RCC 7860 (cell line): Measurements from ENCODE around the gene HACE1.

Experiments
- DNase-seq: peaks from one replicate; pipeline ENCODE4 v3.0.0-alpha.2; 2015; ENCODE audit warnings: low spot score
- FAIRE-seq: peaks from 2 replicates; lab custom pipeline; 2012; peaks lifted over from hg19 to GRCh38; lab: Jason Lieb, UNC

Gene HACE1

DNA sequence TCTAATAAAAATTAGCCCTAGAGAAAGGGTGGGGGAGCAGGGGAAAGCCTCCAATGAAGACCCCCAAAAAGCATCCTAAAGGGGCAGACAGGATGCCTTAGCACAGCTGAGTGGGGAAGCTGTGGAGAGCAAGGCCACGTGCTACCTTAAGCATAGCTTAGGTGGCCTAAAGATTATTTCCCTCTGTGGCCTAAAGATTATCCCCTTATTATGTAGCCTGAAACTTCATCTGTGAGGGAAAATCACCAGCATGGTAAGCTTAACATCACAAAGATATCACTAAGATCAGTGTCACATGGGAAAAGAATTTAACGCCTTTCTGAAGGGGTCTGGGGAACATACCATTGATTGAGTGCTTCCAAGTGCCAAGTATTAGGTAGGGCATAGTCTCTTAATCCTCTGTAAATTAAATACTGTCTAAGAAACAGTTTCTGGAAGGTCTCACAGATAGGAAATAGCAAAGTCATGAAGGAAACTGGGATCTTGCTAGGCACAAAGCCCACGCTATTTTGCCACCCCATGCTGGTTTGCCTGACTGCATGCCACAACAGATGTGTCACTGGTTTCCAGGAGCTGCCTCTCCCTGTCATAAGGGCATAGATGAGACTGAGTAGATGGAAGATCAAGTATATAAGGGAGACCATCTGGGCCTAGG is 170.0 kb downstream of the HACE1 start:
- DNase-seq = peak; percentile 29
- no peak for FAIRE-seq

DNA sequence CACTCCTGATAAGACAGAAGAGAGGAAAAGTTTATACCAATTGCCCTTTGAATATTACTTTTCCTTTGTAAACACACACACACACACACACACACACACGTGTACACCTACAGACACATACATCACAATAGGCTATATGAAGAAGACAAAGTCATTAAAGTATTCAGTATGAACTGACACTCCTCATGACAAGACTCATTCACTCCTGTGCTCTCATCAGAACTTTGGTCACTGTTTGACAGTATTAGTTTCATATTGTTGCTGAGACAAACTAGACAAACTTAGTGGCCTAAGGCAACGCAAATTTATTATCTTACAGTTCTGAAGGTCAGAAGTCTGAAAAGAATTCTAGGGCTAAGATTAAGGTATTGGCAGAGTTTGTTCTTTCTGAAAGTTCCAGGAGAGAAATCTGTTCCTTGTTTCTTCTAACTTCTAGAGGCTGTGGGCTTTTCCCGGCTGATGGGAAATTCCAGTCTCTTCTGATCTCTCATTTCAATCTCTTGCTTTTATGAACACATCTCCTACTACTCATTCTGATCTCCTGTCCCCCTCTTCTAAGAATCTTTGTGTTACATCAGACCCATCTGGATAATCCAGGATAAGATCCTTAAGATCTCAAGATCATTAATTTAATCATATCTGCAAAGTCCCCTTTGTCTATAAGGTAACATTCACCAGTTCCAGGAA is 171.3 kb downstream of the HACE1 start:
- FAIRE-seq = no peak

DNA sequence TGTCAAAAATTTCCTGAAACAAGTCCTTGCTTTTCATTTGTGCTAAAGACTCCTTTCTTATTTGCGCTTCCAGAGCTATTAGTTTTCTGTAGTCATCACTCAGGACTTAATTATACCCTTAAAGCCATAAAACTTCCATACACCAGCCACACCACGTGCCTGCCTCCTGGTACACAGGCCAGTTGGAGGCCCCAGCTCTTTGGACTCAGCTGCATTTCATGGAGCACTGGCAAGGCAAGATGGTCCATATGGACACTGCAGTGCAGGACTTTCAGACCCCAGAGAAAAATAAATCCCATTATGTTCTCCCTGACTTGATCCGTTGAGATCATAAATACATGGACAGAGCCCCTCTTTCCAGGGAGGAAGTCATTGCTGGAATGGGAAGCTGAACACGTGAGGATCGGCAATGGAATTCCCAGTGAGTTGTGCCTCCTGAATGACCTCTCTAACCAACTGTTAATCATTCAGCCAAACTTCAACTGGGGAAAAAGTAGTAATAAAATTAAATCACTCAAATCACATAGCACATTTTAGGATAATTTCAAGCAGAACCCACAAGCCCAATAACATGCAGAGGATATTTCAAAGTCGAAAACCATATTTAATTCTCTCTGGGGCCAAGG is 173.1 kb downstream of the HACE1 start:
- DNase-seq (no peak), FAIRE-seq (no peak)

More for the DNA sequence above, 171.3 kb downstream of the HACE1 start:
- no peak for DNase-seq

DNA sequence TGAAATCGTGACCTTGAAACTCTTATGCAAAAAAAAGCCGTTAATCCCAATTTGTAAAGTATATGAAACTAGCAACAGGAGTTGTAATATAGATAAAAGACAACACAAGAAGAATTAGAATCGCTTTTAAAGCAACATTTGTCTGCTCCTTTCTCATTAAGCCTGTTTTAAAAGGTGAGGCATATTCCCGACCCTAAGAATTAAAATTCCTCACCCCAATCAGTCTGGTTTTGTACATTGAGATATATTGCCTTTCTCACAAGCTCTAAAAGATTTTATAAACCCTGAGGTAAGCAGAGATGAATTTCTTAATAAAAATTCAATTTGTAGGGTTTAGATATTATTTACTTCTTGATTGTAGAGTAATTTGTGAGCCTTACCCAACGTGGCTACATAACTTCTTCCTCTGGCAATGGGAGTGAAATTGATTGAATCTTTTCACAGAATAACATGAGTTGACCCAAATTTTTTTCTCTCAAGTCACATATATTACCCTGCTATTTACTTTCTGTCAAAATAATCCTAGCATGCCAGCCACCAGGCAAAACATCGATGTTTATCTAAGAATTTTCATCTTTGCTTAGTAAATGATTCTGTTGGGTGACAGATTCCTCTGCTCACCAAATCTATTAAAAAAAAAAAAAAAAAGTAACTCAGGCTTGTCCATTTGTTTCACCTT is 173.7 kb downstream of the HACE1 start:
- DNase-seq = no peak
- no peak for FAIRE-seq

DNA sequence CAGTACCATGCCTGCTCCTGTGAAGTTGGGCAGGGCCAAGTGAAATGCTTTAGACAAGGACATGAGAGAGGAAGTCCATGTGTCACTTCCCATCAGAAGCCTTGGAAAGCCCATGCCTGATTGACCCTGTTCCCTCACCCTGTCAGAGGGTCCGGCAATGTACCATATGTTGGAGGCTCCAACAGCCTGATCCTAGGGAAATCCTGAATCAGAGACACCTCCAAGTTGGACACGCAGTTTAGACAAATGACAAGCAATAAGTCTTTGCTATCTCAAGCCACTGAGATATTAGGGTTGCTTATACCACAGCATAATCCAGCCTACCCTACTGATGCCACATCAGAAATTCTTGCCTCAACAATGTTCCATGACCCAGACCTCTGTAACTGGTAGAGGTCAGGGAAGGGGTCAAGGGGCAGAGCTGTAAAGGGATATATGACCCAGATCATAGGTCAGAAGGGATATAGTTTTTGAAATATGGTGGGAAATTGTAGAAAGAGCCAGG is 174.8 kb downstream of the HACE1 start:
- FAIRE-seq = no peak
- no peak for DNase-seq

DNA sequence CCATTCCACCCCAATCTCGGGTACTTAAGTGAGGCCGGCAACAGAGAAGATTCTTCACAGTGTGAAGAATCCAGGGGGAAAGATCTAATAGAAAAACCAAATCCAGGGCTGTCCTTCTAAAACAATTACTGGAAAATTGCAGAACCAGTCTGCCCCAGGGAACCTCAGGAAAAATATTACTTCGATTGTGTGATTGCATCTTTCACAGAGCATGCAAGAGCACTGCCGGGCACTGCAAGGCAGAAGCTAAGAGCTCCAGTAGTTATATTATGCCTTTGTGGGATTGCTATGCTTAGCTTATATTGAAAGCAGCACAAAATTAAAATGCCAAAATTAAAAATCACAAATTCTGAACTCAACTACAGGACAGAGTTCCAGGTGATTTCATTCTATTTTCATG is 175.9 kb downstream of the HACE1 start:
- DNase-seq = no peak
- FAIRE-seq = no peak

DNA sequence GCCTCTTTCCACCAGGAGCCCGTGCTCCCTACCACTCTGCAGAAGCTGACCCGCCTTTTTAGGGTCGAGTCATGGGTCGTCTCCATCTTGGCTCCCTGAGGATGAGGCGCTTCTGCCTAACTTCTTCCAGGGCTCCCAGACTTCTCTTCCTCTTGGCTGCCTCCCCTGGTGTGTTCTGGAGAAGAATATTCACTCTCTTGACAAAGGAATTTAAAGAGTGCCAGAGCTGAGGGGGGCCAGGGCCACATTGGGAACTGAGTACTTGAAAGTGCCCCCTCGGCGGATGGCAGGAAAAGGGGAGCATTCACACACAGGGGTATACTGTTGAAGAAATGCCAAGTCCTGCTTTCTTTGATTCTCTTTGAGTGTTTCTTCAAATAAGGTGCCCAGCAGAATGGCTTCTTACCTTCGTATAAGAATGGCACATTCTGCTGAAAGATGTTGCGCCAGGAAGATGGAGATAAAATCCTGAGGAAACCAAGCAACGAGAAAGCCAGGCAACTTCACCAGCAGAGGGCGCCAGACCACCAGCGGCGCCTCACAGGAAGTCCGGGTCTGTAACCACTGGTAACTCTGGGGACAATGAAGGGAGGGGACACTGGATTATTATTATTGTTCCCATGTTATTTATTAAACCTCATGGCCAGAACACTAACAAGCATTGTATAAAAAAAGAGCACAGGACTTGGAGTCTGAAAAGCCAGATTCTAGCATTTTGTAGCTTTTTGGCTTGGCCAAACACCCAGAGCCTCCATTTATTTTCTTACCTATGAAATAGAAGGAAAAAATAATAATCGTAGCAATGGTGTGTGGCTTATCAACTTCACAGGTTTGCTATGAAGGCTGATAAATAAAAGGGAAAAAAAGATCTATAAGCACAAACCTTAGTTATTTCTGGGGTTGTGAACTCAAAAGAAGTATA is 176.7 kb downstream of the HACE1 start:
- DNase-seq = peak; percentile 46
- FAIRE-seq = peak; percentile 34

DNA sequence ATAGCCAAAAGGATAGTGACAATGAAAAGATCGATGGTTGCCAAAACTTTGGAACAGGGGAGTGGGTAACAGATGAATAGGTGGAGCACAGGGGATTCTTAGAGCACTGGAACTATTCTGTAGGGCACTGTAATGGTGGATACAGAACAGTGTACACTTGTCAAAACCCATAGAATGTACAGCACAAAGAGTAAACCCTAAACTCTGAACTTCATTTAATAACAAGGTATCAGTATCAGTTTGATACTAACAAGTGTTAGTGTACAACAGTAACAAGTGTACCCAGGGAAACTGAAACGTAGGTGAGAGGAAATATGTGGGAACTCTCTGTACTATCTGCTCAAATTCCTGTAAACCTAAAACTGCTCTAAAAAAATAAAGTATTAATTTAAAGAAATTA is 179.2 kb downstream of the HACE1 start:
- FAIRE-seq (no peak), DNase-seq (no peak)

DNA sequence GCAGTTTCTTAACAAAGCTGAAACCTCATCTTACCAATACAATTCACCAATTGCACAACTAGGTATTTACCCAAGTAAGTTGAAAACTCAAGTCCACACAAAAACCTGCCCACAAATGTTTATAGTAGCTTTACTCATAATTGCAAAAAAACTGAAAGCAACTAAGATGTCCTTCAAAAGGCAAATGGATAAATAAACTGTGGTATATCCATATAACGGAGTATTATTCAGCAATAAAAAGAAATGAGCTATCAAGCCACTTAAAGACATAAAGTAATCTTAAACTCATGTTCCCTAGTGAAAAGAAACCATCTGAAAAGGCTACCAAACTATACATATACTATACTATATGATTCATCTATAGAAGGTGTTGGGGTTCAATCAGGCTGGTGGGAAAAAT is 179.7 kb downstream of the HACE1 start:
- DNase-seq = no peak
- FAIRE-seq = no peak
